Lower lobe of right lung (tissue), 2 donors: ENCODE results near the gene NUP98. TPM values are rescaled to one million over a fixed set of nuclear protein-coding genes. Genes with fewer than 3 reads are reported as not detected.

Source experiments
- ATAC-seq, 2 donors: fragments of 200-7000 bp; cut with Tn5 transposase; one replicate each; pipeline ENCODE4 v1.9.1; 2020 to 2022; ENCODE audit warnings: mild to moderate bottlenecking in 2 of 2, moderate library complexity in 2 of 2
- DNase-seq: peaks from one replicate; pipeline ENCODE4 v3.0.0-alpha.2; 2020
- H3K27ac ChIP-seq: fragments of 200-600 bp; one replicate; pipeline ENCODE4 v1.8.0; 2022
- H3K27me3 ChIP-seq: fragments of 200-600 bp; one replicate; pipeline ENCODE4 v1.8.0; 2022; ENCODE audit warnings: low read depth
- H3K36me3 ChIP-seq: fragments of 200-600 bp; one replicate; pipeline ENCODE4 v1.8.0; 2022; ENCODE audit warnings: mild to moderate bottlenecking
- H3K4me1 ChIP-seq: fragments of 200-600 bp; one replicate; pipeline ENCODE4 v1.8.0; 2022
- H3K4me3 ChIP-seq: fragments of 200-600 bp; one replicate; pipeline ENCODE4 v1.8.0; 2022; ENCODE audit warnings: mild to moderate bottlenecking
- H3K9me3 ChIP-seq: fragments of 200-600 bp; one replicate; pipeline ENCODE4 v1.8.0; 2022
- CTCF ChIP-seq: fragments of 200-600 bp; IDR thresholded peaks from one replicate; pipeline ENCODE4 v1.8.0; 2022; ENCODE audit warnings: antibody characterized with exemption, mild to moderate bottlenecking
- intact Hi-C: fragments of 100-400 bp; cut with DNase I; formaldehyde crosslinking; loops from one replicate; pipeline ENCODE4 v1.11.0; 2022
- total RNA-seq: library from RNA; stranded (reverse); fragmentation: NEBNext Ultra II Directional; extraction: Animal tissue kit (Norgen Biotek cat#: 25700); gene quantifications from one replicate; pipeline ENCODE4 v1.2.1, GENCODE V29; 2021
- donor health status: DM: no; HTN: yes; CAD: no; lungs with severe emphysema.

Gene NUP98
- total RNA-seq, 1 donor from 2014 or later: 62.3 TPM

DNA sequence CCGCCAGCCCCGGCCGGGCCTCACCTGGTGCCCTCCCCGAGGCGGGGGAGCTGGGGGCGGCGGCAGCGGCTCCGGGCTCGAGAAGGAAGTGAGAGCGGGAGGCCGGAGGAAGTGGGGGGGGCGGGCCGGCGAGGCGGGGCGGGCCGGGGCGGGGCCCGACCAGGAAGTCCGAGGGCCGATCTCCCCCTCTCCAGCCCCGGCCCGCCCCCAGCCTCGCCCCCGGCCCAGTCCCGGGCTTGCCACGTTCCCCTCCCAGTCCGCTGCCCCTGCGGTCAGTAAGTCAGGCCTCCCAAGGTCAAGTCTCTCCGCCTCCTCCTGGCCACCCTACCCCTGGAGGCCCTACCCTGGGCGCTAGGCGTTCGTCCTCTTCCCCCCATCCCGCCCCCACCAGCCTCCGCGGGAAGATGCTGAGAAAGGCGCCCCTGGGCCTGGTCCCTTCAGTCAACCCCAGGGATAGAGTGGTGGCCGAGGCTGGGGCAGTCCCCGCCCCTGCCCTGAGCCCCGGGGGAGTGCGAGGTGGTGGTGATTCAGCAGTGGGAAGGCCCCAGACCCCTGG is 43.6 kb upstream of the NUP98 start, which contains the start of gene RHOG:
Gene RHOG (minus strand): TSS at position 90 of the 556 bp plus-strand sequence. CDS start 12,821 bp downstream, outside the sequence.
- Histone ChIP-seq H3K27me3 (no peaks in the 10 kb centered on the region), H3K4me3 (peak within 1 kb of the TSS; percentile 83), H3K4me1 (peaks cover 46% of the 10 kb centered on the region), H3K36me3 (no peaks in the 10 kb centered on the region), H3K9me3 (no peaks in the 10 kb centered on the region), H3K27ac (peak within 1 kb of the TSS; percentile 98)
- ATAC-seq (peak; percentile 92), DNase-seq (peak; percentile 90)
- TF ChIP-seq CTCF: no peak
- intact Hi-C loops: no loop called here

DNA sequence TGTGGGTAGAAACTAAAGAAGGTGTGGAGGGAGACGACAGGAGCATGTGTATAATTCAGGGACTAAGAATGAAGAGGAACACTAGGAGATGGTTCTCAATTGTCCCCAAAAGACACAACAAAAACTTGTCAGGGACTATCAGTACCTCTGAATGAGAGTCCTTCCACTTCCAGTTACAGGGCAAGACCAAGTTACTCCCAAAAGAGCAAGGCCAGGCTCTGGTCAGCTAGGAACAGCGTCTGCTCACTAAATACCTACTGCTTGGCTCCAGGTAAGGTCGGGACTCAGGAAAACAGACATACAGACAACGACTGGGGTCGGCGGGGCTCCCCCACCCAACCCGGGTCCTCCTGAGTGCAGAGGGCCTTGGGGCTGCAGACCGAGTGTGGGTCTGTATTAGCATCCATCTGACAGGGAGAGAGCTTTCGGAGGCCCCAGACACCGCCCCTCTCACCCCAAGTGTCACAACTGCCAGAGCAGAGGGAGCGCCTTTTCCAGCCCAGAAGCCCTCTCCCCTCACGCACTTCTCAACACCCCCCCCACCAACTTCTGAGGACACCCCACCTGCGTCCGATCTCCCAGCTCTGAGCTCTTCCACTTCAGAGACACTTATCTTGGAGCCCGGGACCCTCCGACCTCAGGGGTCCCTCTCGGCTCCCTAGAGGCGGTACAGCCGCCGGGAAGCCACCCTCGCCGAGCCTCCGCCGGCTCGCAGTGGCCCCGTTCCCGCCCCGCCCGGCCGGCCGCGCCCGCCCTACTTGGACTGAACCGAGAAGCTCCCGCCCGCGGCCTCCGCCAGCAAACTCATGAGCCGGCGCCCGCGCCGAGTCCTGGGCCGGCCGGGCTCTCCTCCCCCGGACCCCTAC is 42.9 kb upstream of the NUP98 start:
- H3K9me3 ChIP-seq: no peaks in the 10 kb centered on the region
- H3K4me1 ChIP-seq: peaks cover 53% of the 10 kb centered on the region
- H3K36me3 ChIP-seq: no peaks in the 10 kb centered on the region
- TF ChIP-seq CTCF: no peak
- peak; percentile 53 to 61 for ATAC-seq
- intact Hi-C loops: no loop called here
- peak; percentile 55 for DNase-seq
- H3K4me3 ChIP-seq: peak overlapping the region; percentile 83
- H3K27ac ChIP-seq: peak overlapping the region; percentile 98
- H3K27me3 ChIP-seq: no peaks in the 10 kb centered on the region

- no peaks in the 10 kb centered on the region for H3K36me3 ChIP-seq
- TF ChIP-seq CTCF: no peak
- intact Hi-C loops: no loop called here
- peak overlapping the region; percentile 72 for H3K27ac ChIP-seq
- DNase-seq (no peak), ATAC-seq (no peak)
- H3K4me3 ChIP-seq: peak overlapping the region; percentile 40
- H3K4me1 ChIP-seq: peaks cover 70% of the 10 kb centered on the region
- H3K9me3 ChIP-seq: no peaks in the 10 kb centered on the region
- no peaks in the 10 kb centered on the region for H3K27me3 ChIP-seq
Measured at GRCh38 chr11:3838504-3838903, 41.1 kb upstream of the NUP98 start.

DNA sequence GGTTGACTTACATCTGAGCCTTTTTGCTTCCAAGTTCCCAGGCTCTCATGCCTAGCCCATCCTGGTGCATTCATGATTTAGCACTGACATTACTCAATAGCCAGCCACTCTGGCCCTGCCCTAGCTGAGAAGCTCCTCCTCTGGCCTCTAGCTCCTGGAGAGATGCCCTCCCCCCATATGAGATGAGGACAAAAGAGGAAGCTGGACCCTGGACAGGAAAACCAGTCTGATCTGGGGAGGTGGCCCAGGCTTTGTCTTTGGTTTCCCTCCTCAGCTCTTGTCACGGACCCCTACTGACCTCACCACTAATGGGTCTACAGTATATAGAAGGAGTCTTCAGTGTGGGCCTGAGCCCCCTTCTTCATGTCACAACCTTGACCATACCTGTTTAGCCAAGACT is 40.4 kb upstream of the NUP98 start:
- Histone ChIP-seq H3K27me3 (no peaks in the 10 kb centered on the region), H3K9me3 (no peaks in the 10 kb centered on the region), H3K4me1 (peaks cover 78% of the 10 kb centered on the region), H3K36me3 (peaks cover 5% of the 10 kb centered on the region), H3K27ac (peak overlapping the region; percentile 72), H3K4me3 (peak overlapping the region; percentile 40)
- intact Hi-C loops: no loop called here
- DNase-seq: peak; percentile 77
- TF ChIP-seq CTCF: no peak
- ATAC-seq: peak in 1 of 2 donors; percentile 16

- TF ChIP-seq CTCF: no peak
- H3K4me1 ChIP-seq: peaks cover 84% of the 10 kb centered on the region
- H3K27ac ChIP-seq: peak overlapping the region; percentile 59
- intact Hi-C loops: no loop called here
- H3K4me3 ChIP-seq: peak overlapping the region; percentile 40
- DNase-seq (peak; percentile 66), ATAC-seq (no peak)
- H3K9me3 ChIP-seq: no peaks in the 10 kb centered on the region
- no peaks in the 10 kb centered on the region for H3K27me3 ChIP-seq
- H3K36me3 ChIP-seq: peaks cover 5% of the 10 kb centered on the region
Measured at GRCh38 chr11:3836903-3837302, 39.5 kb upstream of the NUP98 start.
